PC-9 (cell line): ENCODE data around the gene THADA. TPM values are rescaled to one million over a fixed set of nuclear protein-coding genes. Genes with fewer than 3 reads are reported as not detected.
"Not testable (repeated sequence)": the region's sequence is repeated elsewhere in the genome, so short reads cannot be mapped to it uniquely, and the experiment has no call there.

Experiments
- BruUV-seq: library from RNA; stranded (reverse); fragments of 400-500 nt; replicated peaks from 2 replicates; lab custom pipeline; 2021; lab: Mats Ljungman, UMichigan
- CTCF ChIA-PET: fragments of 300-600 bp; sonication (Branson Sonifier 250); formaldehyde crosslinking; loops from one replicate; lab custom pipeline; 2022; ENCODE audit warnings: antibody characterized with exemption; lab: Charles Lee
- POLR2A ChIA-PET: fragments of 300-600 bp; sonication (Branson Sonifier 250); formaldehyde crosslinking; loops from one replicate; lab custom pipeline; 2022; ENCODE audit warnings: antibody characterized with exemption; ENCODE audit not compliant: unreplicated experiment; lab: Charles Lee
- DNase-seq, 2 experiments: peaks; one replicate each; pipeline versions ENCODE4 v3.0.0 to v3.0.0-alpha.2; 2015 to 2022; ENCODE audit warnings: mixed read lengths in 1 of 2
- H2AFZ ChIP-seq: fragments of 200-600 bp; sonication (generic); 2 replicates; pipeline ENCODE4 v1.8.1; 2017; ENCODE audit warnings: antibody characterized with exemption
- H3F3A ChIP-seq: fragments of 200-600 bp; sonication (generic); 2 replicates; pipeline ENCODE4 v1.8.1; 2017; ENCODE audit warnings: antibody characterized with exemption, mild to moderate bottlenecking, low read depth; ENCODE audit not compliant: insufficient read depth
- H3K27ac ChIP-seq: fragments of 200-600 bp; sonication (generic); 2 replicates; pipeline ENCODE4 v1.6.1; 2016; ENCODE audit warnings: mixed run types
- H3K27me3 ChIP-seq: fragments of 200-600 bp; sonication (generic); 2 replicates; pipeline ENCODE4 v1.6.1; 2016; ENCODE audit warnings: low read depth, mixed run types; ENCODE audit not compliant: insufficient read depth
- H3K36me3 ChIP-seq: fragments of 200-600 bp; sonication (generic); 2 replicates; pipeline ENCODE4 v1.6.1; 2016; ENCODE audit warnings: low read depth, mixed run types
- H3K4me1 ChIP-seq: fragments of 200-600 bp; sonication (generic); replicated peaks from 2 replicates; pipeline ENCODE4 v1.6.1; 2016; ENCODE audit warnings: mixed run types; ENCODE audit not compliant: insufficient read depth
- H3K4me2 ChIP-seq: fragments of 200-600 bp; sonication (generic); 2 replicates; pipeline ENCODE4 v1.6.1; 2017; ENCODE audit warnings: mixed run types
- H3K4me3 ChIP-seq: fragments of 200-600 bp; sonication (generic); 2 replicates; pipeline ENCODE4 v1.6.1; 2016; ENCODE audit warnings: mixed run types
- H3K79me2 ChIP-seq: fragments of 200-600 bp; sonication (generic); 2 replicates; pipeline ENCODE4 v1.6.1; 2017; ENCODE audit warnings: low read depth, mixed run types
- H3K9me2 ChIP-seq: fragments of 200-600 bp; sonication (generic); 2 replicates; pipeline ENCODE4 v1.8.1; 2017; ENCODE audit warnings: mild to moderate bottlenecking; ENCODE audit not compliant: insufficient read depth
- H3K9me3 ChIP-seq: fragments of 200-600 bp; sonication (generic); 2 replicates; pipeline ENCODE4 v1.8.1; 2016; ENCODE audit warnings: low read depth; ENCODE audit not compliant: insufficient read depth
- H4K20me1 ChIP-seq: fragments of 200-600 bp; sonication (generic); 2 replicates; pipeline ENCODE4 v1.8.1; 2017; ENCODE audit not compliant: insufficient read depth
- EZH2 ChIP-seq: fragments of 200-600 bp; sonication (generic); IDR thresholded peaks from 2 replicates; pipeline ENCODE4 v1.8.0; 2017; ENCODE audit warnings: antibody characterized with exemption, low read depth
- intact Hi-C: fragments of 100-400 bp; cut with micrococcal nuclease; formaldehyde crosslinking; loops from one replicate; pipeline ENCODE4 v1.10.0; 2022; ENCODE audit not compliant: unreplicated experiment
- total RNA-seq: library from RNA; stranded (reverse); gene quantifications from 2 replicates; pipeline ENCODE4 v1.2.3, GENCODE V29; 2021
- TF ChIP-seq, protein P1 (sequence below): fragments of 200-600 bp; sonication (generic); conservative IDR thresholded peaks from 2 replicates; pipeline ENCODE4 v1.6.1; 2017; ENCODE audit warnings: mixed run types, antibody characterized with exemption, mild to moderate bottlenecking, moderate library complexity

THADA gene
- total RNA-seq, 1 experiment from 2014 or later, result 28.1 TPM

GRCh38 chr2:43298500-43298899, 297.3 kb downstream of the THADA start:
- Histone ChIP-seq H3K27ac (no peak overlapping the region), H2AFZ (no peak overlapping the region), H3K9me3 (no peaks in the 10 kb centered on the region), H3K79me2 (no peaks in the 10 kb centered on the region), H3K9me2 (no peaks in the 10 kb centered on the region), H3K36me3 (no peaks in the 10 kb centered on the region), H3F3A (peaks cover 29% of the 10 kb centered on the region; the same call in 1 of the 2 replicates), H3K4me3 (no peak overlapping the region), H3K4me2 (no peak overlapping the region), H4K20me1 (no peaks in the 10 kb centered on the region), H3K4me1 (peaks cover 35% of the 10 kb centered on the region), H3K27me3 (no peaks in the 10 kb centered on the region)
- intact Hi-C loops, result no loop called here
- CTCF ChIA-PET, result no interaction called here
- peak in 1 of 2 experiments; percentile 29 for DNase-seq
- POLR2A ChIA-PET, result no interaction called here
- BruUV-seq, result no TSS peak
- TF ChIP-seq, protein P1, sequence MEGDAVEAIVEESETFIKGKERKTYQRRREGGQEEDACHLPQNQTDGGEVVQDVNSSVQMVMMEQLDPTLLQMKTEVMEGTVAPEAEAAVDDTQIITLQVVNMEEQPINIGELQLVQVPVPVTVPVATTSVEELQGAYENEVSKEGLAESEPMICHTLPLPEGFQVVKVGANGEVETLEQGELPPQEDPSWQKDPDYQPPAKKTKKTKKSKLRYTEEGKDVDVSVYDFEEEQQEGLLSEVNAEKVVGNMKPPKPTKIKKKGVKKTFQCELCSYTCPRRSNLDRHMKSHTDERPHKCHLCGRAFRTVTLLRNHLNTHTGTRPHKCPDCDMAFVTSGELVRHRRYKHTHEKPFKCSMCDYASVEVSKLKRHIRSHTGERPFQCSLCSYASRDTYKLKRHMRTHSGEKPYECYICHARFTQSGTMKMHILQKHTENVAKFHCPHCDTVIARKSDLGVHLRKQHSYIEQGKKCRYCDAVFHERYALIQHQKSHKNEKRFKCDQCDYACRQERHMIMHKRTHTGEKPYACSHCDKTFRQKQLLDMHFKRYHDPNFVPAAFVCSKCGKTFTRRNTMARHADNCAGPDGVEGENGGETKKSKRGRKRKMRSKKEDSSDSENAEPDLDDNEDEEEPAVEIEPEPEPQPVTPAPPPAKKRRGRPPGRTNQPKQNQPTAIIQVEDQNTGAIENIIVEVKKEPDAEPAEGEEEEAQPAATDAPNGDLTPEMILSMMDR, result no peak
- no peak for TF ChIP-seq EZH2

DNA sequence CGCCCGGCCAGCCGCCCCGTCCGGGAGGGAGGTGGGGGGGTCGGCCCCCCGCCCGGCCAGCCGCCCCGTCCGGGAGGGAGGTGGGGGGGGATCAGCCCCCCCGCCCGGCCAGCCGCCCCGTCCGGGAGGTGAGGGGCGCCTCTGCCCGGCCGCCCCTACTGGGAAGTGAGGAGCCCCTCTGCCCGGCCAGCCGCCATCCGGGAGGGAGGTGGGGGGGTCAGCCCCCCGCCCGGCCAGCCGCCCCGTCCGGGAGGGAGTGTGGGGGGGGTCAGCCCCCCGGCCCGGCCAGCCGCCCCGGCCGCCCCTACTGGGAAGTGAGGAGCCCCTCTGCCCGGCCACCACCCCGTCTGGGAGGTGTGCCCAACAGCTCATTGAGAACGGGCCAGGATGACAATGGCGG, 298.1 kb downstream of the THADA start:
- CTCF ChIA-PET, H4K20me1 ChIP-seq, H3K9me3 ChIP-seq, H3K4me3 ChIP-seq, intact Hi-C loops, H3K79me2 ChIP-seq, DNase-seq, H3K9me2 ChIP-seq, H3K27ac ChIP-seq, H3K4me2 ChIP-seq, POLR2A ChIA-PET, H3K36me3 ChIP-seq, H2AFZ ChIP-seq, H3K27me3 ChIP-seq, BruUV-seq: not testable (repeated sequence)
- peaks cover 39% of the 10 kb centered on the region for H3K4me1 ChIP-seq
- peaks cover 36% of the 10 kb centered on the region; the same call in 1 of the 2 replicates for H3F3A ChIP-seq

DNA sequence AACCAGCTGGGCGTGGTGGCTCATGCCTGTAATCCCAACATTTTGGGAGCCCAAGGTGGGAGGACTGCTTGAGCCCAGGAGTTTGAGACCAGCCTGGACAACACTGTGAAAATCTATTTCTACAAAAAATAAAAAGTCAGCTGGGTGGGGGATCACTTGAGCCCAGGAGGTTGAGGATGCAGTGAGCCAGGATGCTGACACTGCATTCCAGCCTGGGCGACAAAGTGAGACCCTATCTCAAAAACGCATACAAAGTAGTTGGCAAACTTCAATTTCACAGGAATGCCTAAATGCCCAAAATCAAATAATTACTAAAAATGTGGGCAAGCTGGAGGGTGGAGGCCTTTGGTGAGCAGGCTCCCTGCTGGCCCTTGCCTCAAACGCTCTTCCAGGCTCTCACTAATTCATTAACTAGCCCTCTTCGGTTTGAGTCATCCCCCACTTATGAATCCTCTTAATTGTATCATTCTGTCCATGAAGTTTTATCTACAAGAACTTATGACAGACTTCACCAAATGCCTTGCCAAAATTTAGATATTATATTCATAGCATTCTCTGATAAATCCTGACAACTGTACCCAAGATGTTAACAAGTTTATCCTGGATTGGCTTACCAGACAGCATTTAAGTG, 300.8 kb downstream of the THADA start:
- intact Hi-C loops, result loop anchor here (5.0 kb wide), 1 partner anchor 172 kb away; no protein-coding TSS in a partner anchor
- Histone ChIP-seq H2AFZ (no peak overlapping the region), H3K36me3 (peaks cover 17% of the 10 kb centered on the region; the same call in 1 of the 2 replicates), H3K4me2 (no peak overlapping the region), H3K27me3 (no peaks in the 10 kb centered on the region), H3K79me2 (0 out of 2 replicates have a peak, but pooled peaks cover 3% of the 10 kb centered on the region), H3K4me1 (peaks cover 26% of the 10 kb centered on the region), H3K4me3 (no peak overlapping the region), H3F3A (peaks cover 24% of the 10 kb centered on the region; the same call in 1 of the 2 replicates), H3K27ac (peak overlapping the region; percentile 87), H3K9me3 (no peaks in the 10 kb centered on the region), H4K20me1 (no peaks in the 10 kb centered on the region), H3K9me2 (no peaks in the 10 kb centered on the region)
- BruUV-seq, result no TSS peak
- CTCF ChIA-PET, result no interaction called here
- POLR2A ChIA-PET, result interaction anchor here (0.5 kb wide), 1 partner anchor 17 kb away, joined by 9 read pairs; no protein-coding TSS in a partner anchor
- DNase-seq, result peak in 1 of 2 experiments; percentile 27
- TF ChIP-seq EZH2, result no peak
- TF ChIP-seq, protein P1, result no peak
